K562 (cell line): Measurements from ENCODE around the gene ATP1A3. TPM values are rescaled to one million over a fixed set of nuclear protein-coding genes. Genes with fewer than 3 reads are reported as not detected.

Source experiments
- ATF3 ChIP-seq, 2 experiments: fragments of 450-650 bp in 1 of 2; sonication (generic) in 1 of 2; formaldehyde crosslinking in 1 of 2; IDR thresholded peaks in 1 of 2; conservative IDR thresholded peaks in 1 of 2; 2 replicates each; pipeline versions ENCODE4 v1.6.1 to v1.8.1; 2016 to 2023; ENCODE audit warnings: mild to moderate bottlenecking in 2 of 2, moderate library complexity in 2 of 2, inconsistent platforms in 1 of 2, missing genetic modification reagents in 1 of 2
- BCOR ChIP-seq: fragments of 450-650 bp; IDR thresholded peaks from 2 replicates; pipeline ENCODE4 v1.6.1; 2016
- BHLHE40 ChIP-seq: IDR thresholded peaks from 2 replicates; pipeline ENCODE4 v1.6.1; 2011; ENCODE audit warnings: low read length, improper control_type of control experiment
- CBFA2T3 ChIP-seq: fragments of 450-650 bp; IDR thresholded peaks from 2 replicates; pipeline ENCODE4 v1.6.1; 2017
- CCAR2 ChIP-seq: fragments of 200-400 bp; formaldehyde crosslinking; IDR thresholded peaks from 2 replicates; pipeline ENCODE4 v1.6.1; 2017; ENCODE audit warnings: mild to moderate bottlenecking, low read depth, low read length
- CHD4 ChIP-seq: fragments of 200-600 bp; sonication (generic); IDR thresholded peaks from 3 replicates; pipeline ENCODE4 v1.6.1; 2012; ENCODE audit warnings: low read depth, mild to moderate bottlenecking, mixed read lengths, low read length, inconsistent platforms; ENCODE audit not compliant: insufficient read depth, insufficient replicate concordance, poor library complexity, severe bottlenecking
- FOXA3 ChIP-seq, 2 experiments: fragments of 450-650 bp in 1 of 2; sonication (generic) in 1 of 2; formaldehyde crosslinking; IDR thresholded peaks in 1 of 2; conservative IDR thresholded peaks in 1 of 2; 2 replicates each; pipeline versions ENCODE4 v1.4.0 to v1.8.0; 2020 to 2022; ENCODE audit warnings: mild to moderate bottlenecking in 2 of 2, missing genetic modification reagents in 1 of 2
- GATAD2B ChIP-seq: fragments of 450-650 bp; IDR thresholded peaks from 2 replicates; pipeline ENCODE4 v1.6.1; 2017; ENCODE audit warnings: mild to moderate bottlenecking, borderline replicate concordance
- KAT8 ChIP-seq: fragments of 450-650 bp; IDR thresholded peaks from 2 replicates; pipeline ENCODE4 v1.6.1; 2016; ENCODE audit warnings: low read depth, mild to moderate bottlenecking
- POLR2H ChIP-seq: IDR thresholded peaks from 2 replicates; pipeline ENCODE4 v1.6.1; 2016; ENCODE audit warnings: missing genetic modification characterization, low read depth, mild to moderate bottlenecking, control low read depth, missing compliant biosample characterization, moderate library complexity
- POLR3A ChIP-seq: IDR thresholded peaks from 2 replicates; pipeline ENCODE4 v1.6.1; 2011; ENCODE audit warnings: borderline replicate concordance, mild to moderate bottlenecking, moderate library complexity; ENCODE audit not compliant: insufficient read length, insufficient read depth; ENCODE audit errors: extremely low read depth
- SMARCA5 ChIP-seq: fragments of 450-650 bp; IDR thresholded peaks from 2 replicates; pipeline ENCODE4 v1.6.1; 2016
- ZFP91 ChIP-seq: sonication (generic); formaldehyde crosslinking; IDR thresholded peaks from 2 replicates; pipeline ENCODE4 v1.8.0; 2022; ENCODE audit warnings: mild to moderate bottlenecking, missing genetic modification reagents
- ZNF384 ChIP-seq: IDR thresholded peaks from 2 replicates; pipeline ENCODE4 v1.6.1; 2012; ENCODE audit warnings: low read depth, low read length, improper control_type of control experiment
- ZNF778 ChIP-seq: fragments of 450-650 bp; formaldehyde crosslinking; IDR thresholded peaks from 2 replicates; pipeline ENCODE4 v1.4.0; 2020; ENCODE audit warnings: mild to moderate bottlenecking, moderate library complexity
- polyA plus RNA-seq, 8 experiments: library from polyadenylated mRNA; depleted of rRNA in 4 of 8; stranded (reverse) in 5 of 8; unstranded in 3 of 8; fragments of >200 nt; fragmentation: Nextera tagmentation in 2 of 8; fragmentation: Illumina TruSeq in 1 of 8; extraction: Ambion mirVana in 2 of 8; extraction: Trizol in 1 of 8; gene quantifications; 2 replicates each; pipeline versions ENCODE4 v1.2.1 to v1.2.3, GENCODE V29; 2011 to 2014; ENCODE audit warnings: inconsistent platforms in 1 of 8, missing spikeins in 1 of 8
- total RNA-seq, 7 experiments: library from RNA; depleted of rRNA in 6 of 7; stranded (reverse); fragments of >200 nt in 6 of 7; fragmentation: Illumina TruSeq in 2 of 7; extraction: Trizol in 2 of 7; gene quantifications; 2 replicates each; pipeline versions ENCODE4 v1.2.1 to v1.2.3, GENCODE V29; 2011 to 2021; ENCODE audit warnings: low replicate concordance in 1 of 7
- TF ChIP-seq, protein P1 (sequence below), 2 experiments: fragments of 250-450 bp in 1 of 2; fragments of 450-650 bp in 1 of 2; sonication (Bioruptor Pico) in 1 of 2; IDR thresholded peaks; 2 replicates each; pipeline versions ENCODE4 v1.6.1 to v1.8.0; 2016 to 2021; ENCODE audit warnings: mild to moderate bottlenecking in 2 of 2, moderate library complexity in 2 of 2, missing compliant biosample characterization in 1 of 2, missing genetic modification characterization in 1 of 2
- TF ChIP-seq, protein P2 (sequence below): sonication (generic); formaldehyde crosslinking; IDR thresholded peaks from 2 replicates; pipeline ENCODE4 v1.8.1; 2023; ENCODE audit warnings: mild to moderate bottlenecking, missing genetic modification reagents
- TF ChIP-seq, protein P3 (sequence below): fragments of 250-450 bp; sonication (Bioruptor Pico); IDR thresholded peaks from 2 replicates; pipeline ENCODE4 v1.4.0; 2020; ENCODE audit warnings: mild to moderate bottlenecking, moderate library complexity

Gene ATP1A3
- total and polyA plus RNA-seq, 9 of the 15 experiments (the other 6 are each of a cell fraction or from before 2014, with no cell fraction given), result 0.03 to 1.0 (median 0.17) TPM; not detected in 3

- TF ChIP-seq FOXA3 (CRISPR knock-in tag; conservative IDR thresholded peaks at IDR 0.05 in 1 of 2, IDR thresholded peaks at IDR 0.05 in 1 of 2) (peak in 1 of 2 experiments; percentile 38; a peak in 1 of 4 replicates), BCOR (no peak), POLR3A (no peak), CHD4 (no peak), CCAR2 (no peak), BHLHE40 (no peak), ZFP91 (CRISPR knock-in tag) (no peak), ZNF384 (no peak), GATAD2B (no peak), SMARCA5 (no peak), KAT8 (no peak), ATF3 (IDR thresholded peaks at IDR 0.05) (peak; percentile 99), ATF3 (CRISPR knock-in tag; conservative IDR thresholded peaks at IDR 0.05) (no peak), CBFA2T3 (no peak), POLR2H (tag) (peak; percentile 79), ZNF778 (CRISPR knock-in tag) (no peak)
- TF ChIP-seq, protein P1, sequence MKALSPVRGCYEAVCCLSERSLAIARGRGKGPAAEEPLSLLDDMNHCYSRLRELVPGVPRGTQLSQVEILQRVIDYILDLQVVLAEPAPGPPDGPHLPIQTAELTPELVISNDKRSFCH (CRISPR knock-in tag; IDR thresholded peaks at IDR 0.05), result 0 out of 2 replicates have a peak, but pooled peaks have one; percentile 3
- TF ChIP-seq, protein P1 (tag; IDR thresholded peaks at IDR 0.05), result no peak
- TF ChIP-seq, protein P2, sequence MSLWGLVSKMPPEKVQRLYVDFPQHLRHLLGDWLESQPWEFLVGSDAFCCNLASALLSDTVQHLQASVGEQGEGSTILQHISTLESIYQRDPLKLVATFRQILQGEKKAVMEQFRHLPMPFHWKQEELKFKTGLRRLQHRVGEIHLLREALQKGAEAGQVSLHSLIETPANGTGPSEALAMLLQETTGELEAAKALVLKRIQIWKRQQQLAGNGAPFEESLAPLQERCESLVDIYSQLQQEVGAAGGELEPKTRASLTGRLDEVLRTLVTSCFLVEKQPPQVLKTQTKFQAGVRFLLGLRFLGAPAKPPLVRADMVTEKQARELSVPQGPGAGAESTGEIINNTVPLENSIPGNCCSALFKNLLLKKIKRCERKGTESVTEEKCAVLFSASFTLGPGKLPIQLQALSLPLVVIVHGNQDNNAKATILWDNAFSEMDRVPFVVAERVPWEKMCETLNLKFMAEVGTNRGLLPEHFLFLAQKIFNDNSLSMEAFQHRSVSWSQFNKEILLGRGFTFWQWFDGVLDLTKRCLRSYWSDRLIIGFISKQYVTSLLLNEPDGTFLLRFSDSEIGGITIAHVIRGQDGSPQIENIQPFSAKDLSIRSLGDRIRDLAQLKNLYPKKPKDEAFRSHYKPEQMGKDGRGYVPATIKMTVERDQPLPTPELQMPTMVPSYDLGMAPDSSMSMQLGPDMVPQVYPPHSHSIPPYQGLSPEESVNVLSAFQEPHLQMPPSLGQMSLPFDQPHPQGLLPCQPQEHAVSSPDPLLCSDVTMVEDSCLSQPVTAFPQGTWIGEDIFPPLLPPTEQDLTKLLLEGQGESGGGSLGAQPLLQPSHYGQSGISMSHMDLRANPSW, result no peak
- TF ChIP-seq, protein P3, sequence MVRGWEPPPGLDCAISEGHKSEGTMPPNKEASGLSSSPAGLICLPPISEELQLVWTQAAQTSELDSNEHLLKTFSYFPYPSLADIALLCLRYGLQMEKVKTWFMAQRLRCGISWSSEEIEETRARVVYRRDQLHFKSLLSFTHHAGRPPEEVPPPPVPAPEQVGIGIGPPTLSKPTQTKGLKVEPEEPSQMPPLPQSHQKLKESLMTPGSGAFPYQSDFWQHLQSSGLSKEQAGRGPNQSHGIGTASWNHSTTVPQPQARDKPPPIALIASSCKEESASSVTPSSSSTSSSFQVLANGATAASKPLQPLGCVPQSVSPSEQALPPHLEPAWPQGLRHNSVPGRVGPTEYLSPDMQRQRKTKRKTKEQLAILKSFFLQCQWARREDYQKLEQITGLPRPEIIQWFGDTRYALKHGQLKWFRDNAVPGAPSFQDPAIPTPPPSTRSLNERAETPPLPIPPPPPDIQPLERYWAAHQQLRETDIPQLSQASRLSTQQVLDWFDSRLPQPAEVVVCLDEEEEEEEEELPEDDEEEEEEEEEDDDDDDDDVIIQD, result 0 out of 2 replicates have a peak, but pooled peaks have one; percentile 21
Measured at GRCh38 chr19:42010245-42011126, 16.5 kb upstream of the ATP1A3 start (continued).
